Vagina (tissue), 2 donors: ENCODE data around the gene TP53RK. TPM values are rescaled to one million over a fixed set of nuclear protein-coding genes. Genes with fewer than 3 reads are reported as not detected.

Source experiments
- DNase-seq, 2 donors: peaks; one replicate each; pipeline ENCODE4 v3.0.0-alpha.2; 2017; ENCODE audit errors: extremely low spot score in 2 of 2
- H3K27ac ChIP-seq: fragments of 200-600 bp; sonication (generic); one replicate; pipeline ENCODE4 v1.5.1; 2019
- H3K27me3 ChIP-seq: fragments of 200-600 bp; sonication (generic); one replicate; pipeline ENCODE4 v1.5.1; 2019
- H3K36me3 ChIP-seq, 2 donors: fragments of 200-600 bp; sonication (generic); one replicate each; pipeline ENCODE4 v1.5.1; 2017 to 2019
- H3K4me1 ChIP-seq: fragments of 200-600 bp; sonication (generic); one replicate; pipeline ENCODE4 v1.5.1; 2019
- H3K4me3 ChIP-seq, 2 donors: fragments of 200-600 bp; sonication (generic); 1 replicate in 1 of 2; 2 replicates in 1 of 2; pipeline ENCODE4 v1.5.1; 2016 to 2019
- H3K9me3 ChIP-seq: fragments of 200-600 bp; sonication (generic); one replicate; pipeline ENCODE4 v1.5.1; 2019
- CTCF ChIP-seq, 3 experiments: fragments of 450-650 bp in 2 of 3; fragments of 200-600 bp in 1 of 3; sonication (generic) in 1 of 3; IDR thresholded peaks; one replicate each; pipeline ENCODE4 v1.5.1; 2017 to 2019; ENCODE audit warnings: antibody characterized with exemption in 3 of 3, mild to moderate bottlenecking in 2 of 3, moderate library complexity in 2 of 3
- POLR2A ChIP-seq, 2 donors: fragments of 450-650 bp; IDR thresholded peaks; one replicate each; pipeline ENCODE4 v1.6.1; 2017; ENCODE audit warnings: antibody characterized with exemption in 2 of 2, mild to moderate bottlenecking in 2 of 2, moderate library complexity in 2 of 2
- POLR2AphosphoS5 ChIP-seq, 2 donors: sonication (generic); formaldehyde crosslinking; IDR thresholded peaks; one replicate each; pipeline ENCODE4 v1.9.0; 2017; ENCODE audit warnings: antibody characterized with exemption in 2 of 2, mild to moderate bottlenecking in 2 of 2, low read depth in 1 of 2; ENCODE audit not compliant: insufficient read depth in 1 of 2
- intact Hi-C: fragments of 100-400 bp; cut with DNase I; formaldehyde crosslinking; loops from one replicate; pipeline ENCODE4 v1.15.1; 2023
- total RNA-seq: library from RNA; depleted of rRNA; stranded (reverse); fragments of >200 nt; gene quantifications from one replicate; pipeline ENCODE4 v1.2.3, GENCODE V29; 2016

TP53RK gene
- total RNA-seq, 1 donor from 2014 or later = 27.7 TPM

- H3K27me3 ChIP-seq = no peaks in the 10 kb centered on the region
- H3K36me3 ChIP-seq = peaks cover 0 to 12% of the 10 kb centered on the region in 2 donors
- no peak for TF ChIP-seq CTCF (IDR thresholded peaks at IDR 0.05)
- TF ChIP-seq POLR2AphosphoS5 (IDR thresholded peaks at IDR 0.05; ENCODE audit: insufficient read depth in 1 of 2, low read depth in 1 of 2) = peak in 1 of 2 donors; percentile 59
- no peak for TF ChIP-seq POLR2A (IDR thresholded peaks at IDR 0.05)
- intact Hi-C loops = loop anchor here (10.0 kb wide), 1 partner anchor 119 kb away; no protein-coding TSS in a partner anchor
- H3K4me1 ChIP-seq = peaks cover 68% of the 10 kb centered on the region
- H3K4me3 ChIP-seq = peak overlapping the region; percentile 7 to 24
- DNase-seq = no peak
- peak overlapping the region; percentile 75 for H3K27ac ChIP-seq
- no peaks in the 10 kb centered on the region for H3K9me3 ChIP-seq
These were observed 5.1 kb downstream of the TP53RK start for GRCh38 chr20:46683939-46684750.

- intact Hi-C loops = loop anchor here (10.0 kb wide), 1 partner anchor 119 kb away; no protein-coding TSS in a partner anchor
- H3K4me3 ChIP-seq = peak overlapping the region; percentile 7 to 24
These were observed 5.6 kb downstream of the TP53RK start for GRCh38 chr20:46683668-46683938.

GRCh38 chr20:46683011-46683667 is 6.1 kb downstream of the TP53RK start:
- TF ChIP-seq CTCF (IDR thresholded peaks at IDR 0.05) (no peak), POLR2AphosphoS5 (IDR thresholded peaks at IDR 0.05; ENCODE audit: insufficient read depth in 1 of 2, low read depth in 1 of 2) (no peak), POLR2A (IDR thresholded peaks at IDR 0.05) (no peak)
- Histone ChIP-seq H3K9me3 (no peaks in the 10 kb centered on the region), H3K36me3 (peaks cover 0 to 12% of the 10 kb centered on the region in 2 donors), H3K27me3 (no peaks in the 10 kb centered on the region), H3K27ac (peak overlapping the region; percentile 75), H3K4me1 (peaks cover 64% of the 10 kb centered on the region), H3K4me3 (peak overlapping the region; percentile 7 to 24)
- DNase-seq = no peak
- intact Hi-C loops = loop anchor here (10.0 kb wide), 1 partner anchor 118 kb away; no protein-coding TSS in a partner anchor

More at GRCh38 chr20:46683668-46683938, 5.6 kb downstream of the TP53RK start:
- Histone ChIP-seq H3K27ac (peak overlapping the region; percentile 75), H3K36me3 (peaks cover 0 to 12% of the 10 kb centered on the region in 2 donors), H3K27me3 (no peaks in the 10 kb centered on the region), H3K9me3 (no peaks in the 10 kb centered on the region), H3K4me1 (peaks cover 68% of the 10 kb centered on the region)
- DNase-seq = no peak
- TF ChIP-seq POLR2AphosphoS5 (IDR thresholded peaks at IDR 0.05; ENCODE audit: insufficient read depth in 1 of 2, low read depth in 1 of 2) = no peak
- TF ChIP-seq POLR2A (IDR thresholded peaks at IDR 0.05) = no peak
- TF ChIP-seq CTCF (IDR thresholded peaks at IDR 0.05) = no peak

GRCh38 chr20:46682063-46682821 is 7.0 kb downstream of the TP53RK start:
- DNase-seq = no peak
- Histone ChIP-seq H3K27ac (no peak overlapping the region), H3K4me3 (no peak overlapping the region), H3K9me3 (no peaks in the 10 kb centered on the region), H3K27me3 (no peaks in the 10 kb centered on the region), H3K4me1 (peaks cover 55% of the 10 kb centered on the region), H3K36me3 (peaks cover 0 to 12% of the 10 kb centered on the region in 2 donors)
- intact Hi-C loops = loop anchor here (10.0 kb wide), 1 partner anchor 117 kb away; no protein-coding TSS in a partner anchor
- no peak for TF ChIP-seq POLR2A (IDR thresholded peaks at IDR 0.05)
- TF ChIP-seq CTCF (IDR thresholded peaks at IDR 0.05) = no peak
- TF ChIP-seq POLR2AphosphoS5 (IDR thresholded peaks at IDR 0.05; ENCODE audit: insufficient read depth in 1 of 2, low read depth in 1 of 2) = no peak
